Bone marrow (tissue), 2 donors: ENCODE results near the gene CATSPER1.
A peak's percentile ranks its signal among the peaks of the same experiment; 100 is the strongest.
"Not testable (repeated sequence)": the region's sequence is repeated elsewhere in the genome, so short reads cannot be mapped to it uniquely, and the experiment has no call there.

Experiments used
- DNase-seq, 2 donors: peaks; one replicate each; lab custom pipeline; 2025; lab: John Stamatoyannopoulos, UW

CATSPER1 gene

DNA sequence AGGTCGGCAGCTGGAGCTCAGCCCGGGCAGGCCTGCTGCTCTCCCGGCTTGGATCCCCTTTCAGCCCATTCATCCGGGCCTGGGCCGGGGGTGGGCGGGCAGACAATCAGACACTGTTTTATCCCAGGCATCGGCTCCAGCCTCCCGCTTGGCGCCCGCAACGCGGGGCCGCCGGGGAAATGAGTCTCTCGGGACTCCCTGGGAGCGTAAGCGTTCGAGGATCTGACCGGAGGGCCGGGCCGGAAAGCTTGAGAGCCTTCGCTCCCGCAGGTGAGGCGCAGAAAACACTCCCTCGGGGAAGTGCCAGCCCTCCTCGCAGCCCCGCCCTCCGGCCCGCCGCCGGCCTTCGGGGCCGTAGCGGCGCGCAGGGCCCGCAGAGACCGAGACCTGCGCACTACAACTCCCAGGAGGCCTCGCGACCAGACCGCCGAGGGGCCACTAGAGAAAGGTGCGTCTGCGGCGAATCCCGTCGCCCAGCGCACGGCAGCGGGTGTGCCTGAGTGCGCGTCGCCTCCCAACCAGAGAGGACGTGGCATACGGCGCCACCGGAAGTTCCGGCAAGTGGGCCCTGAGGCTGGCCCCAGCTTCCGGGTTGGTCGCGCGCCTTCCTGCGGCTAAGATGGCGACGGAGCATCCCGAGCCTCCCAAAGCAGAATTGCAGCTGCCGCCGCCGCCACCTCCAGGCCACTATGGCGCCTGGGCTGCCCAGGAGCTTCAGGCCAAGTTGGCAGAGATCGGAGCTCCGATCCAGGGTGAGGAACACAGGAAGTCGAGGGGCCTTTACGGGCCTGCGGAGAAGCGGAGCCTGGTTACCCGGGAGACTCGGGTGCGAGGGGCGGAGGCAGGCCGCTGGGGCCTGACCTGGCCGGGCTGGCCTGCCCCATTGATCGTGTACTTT lies 25.7 kb upstream of the CATSPER1 start, which contains the start of gene SF3B2:
Gene SF3B2, plus strand, starts transcription at position 599 of the 898 bp plus-strand sequence. Its CDS starts 21 bp downstream, at position 620.
- peak; percentile 86 to 97 for DNase-seq

DNA sequence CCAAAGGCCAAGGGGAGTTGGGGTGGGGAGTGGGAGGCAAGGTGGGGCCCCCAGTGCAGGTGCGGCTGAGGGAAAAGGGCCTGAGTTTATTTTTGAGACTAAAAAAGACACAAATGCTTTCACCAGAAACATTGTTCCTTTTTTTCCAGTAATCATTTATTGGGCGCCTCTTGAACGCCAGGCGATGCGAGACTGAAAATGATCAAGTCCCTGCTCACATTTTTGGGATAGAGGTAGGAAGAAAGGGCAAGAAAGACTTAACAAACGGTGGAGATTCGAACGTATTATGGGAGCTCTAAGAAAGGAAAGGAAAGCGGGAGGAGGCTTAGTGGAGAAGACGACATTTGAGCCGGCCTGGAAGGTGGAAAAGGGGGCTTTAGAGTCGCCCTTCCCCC lies 25.1 kb upstream of the CATSPER1 start:
- DNase-seq = no peak

DNA sequence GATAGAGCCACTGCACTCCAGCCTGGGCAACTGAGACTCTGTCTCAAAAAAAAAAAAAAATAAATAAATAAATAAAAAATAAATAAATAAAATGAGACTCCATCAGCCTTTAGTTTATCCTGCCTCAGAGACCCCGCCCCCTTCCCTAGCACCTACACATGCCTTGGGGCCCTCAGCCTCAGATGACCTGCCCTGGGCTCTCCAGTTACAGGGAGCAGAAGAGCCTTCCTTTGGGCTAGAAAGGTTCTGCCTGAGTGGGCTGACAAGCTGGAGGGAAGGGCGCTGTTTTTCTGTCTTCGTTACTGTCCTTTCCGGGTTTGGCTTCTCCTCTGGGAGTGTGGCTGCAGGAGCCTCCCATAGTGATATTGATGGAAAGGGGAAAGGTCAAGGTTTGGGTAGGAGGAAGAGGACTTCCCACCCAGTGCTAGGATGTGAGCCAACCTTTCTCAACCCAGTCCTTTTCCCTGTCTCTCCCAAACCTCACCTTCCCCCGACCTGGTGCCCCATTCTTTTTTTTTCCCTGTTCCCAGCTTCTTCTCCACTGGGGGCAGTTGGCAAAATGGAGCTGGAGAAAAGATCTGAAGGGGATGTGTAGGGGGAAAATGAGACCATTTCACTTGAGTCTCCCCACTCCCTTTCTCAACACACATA lies 24.4 kb upstream of the CATSPER1 start:
- no peak for DNase-seq

DNA sequence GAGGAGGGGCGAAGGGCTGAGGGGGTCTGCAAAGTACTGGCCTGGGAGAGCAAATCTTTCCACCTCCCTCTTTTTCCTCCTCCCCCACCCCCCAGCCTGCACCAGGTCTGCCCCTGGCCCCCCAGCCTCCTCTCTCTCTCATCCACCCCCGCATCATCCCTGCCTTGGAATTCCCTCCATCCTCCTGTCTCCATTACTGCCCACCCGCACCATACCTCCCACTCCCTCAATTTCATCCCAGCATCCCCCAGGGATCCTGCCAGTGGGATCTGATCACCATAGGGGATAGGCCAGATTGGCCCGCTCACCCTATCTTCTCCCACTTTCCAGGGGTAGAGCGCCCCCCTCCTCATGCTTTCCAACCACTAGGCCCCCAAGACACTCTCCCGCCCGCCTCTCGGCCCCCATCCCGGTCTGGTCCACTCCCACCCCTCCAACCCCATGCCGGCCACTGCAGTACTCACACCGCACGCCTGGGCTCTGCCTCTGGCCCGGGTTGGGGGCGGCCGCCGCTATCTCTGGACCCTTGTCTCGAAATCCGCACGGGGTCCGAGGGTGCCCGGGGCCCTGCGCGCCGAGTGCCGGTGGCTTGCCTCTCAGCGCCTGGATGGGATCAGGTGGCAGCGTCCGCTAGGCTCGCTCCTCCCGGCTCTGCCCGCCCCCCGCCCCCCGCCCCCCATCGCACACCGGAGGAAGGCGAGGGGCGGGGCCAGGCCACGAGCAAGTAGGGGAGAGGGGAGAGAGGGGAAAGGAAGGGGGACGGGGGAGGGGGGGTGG lies 22.5 kb upstream of the CATSPER1 start, which contains the start of gene GAL3ST3:
Gene GAL3ST3, minus strand, starts transcription at position 615 of the 777 bp plus-strand sequence. CDS start 3,746 bp downstream, outside the sequence.
- no peak for DNase-seq

DNA sequence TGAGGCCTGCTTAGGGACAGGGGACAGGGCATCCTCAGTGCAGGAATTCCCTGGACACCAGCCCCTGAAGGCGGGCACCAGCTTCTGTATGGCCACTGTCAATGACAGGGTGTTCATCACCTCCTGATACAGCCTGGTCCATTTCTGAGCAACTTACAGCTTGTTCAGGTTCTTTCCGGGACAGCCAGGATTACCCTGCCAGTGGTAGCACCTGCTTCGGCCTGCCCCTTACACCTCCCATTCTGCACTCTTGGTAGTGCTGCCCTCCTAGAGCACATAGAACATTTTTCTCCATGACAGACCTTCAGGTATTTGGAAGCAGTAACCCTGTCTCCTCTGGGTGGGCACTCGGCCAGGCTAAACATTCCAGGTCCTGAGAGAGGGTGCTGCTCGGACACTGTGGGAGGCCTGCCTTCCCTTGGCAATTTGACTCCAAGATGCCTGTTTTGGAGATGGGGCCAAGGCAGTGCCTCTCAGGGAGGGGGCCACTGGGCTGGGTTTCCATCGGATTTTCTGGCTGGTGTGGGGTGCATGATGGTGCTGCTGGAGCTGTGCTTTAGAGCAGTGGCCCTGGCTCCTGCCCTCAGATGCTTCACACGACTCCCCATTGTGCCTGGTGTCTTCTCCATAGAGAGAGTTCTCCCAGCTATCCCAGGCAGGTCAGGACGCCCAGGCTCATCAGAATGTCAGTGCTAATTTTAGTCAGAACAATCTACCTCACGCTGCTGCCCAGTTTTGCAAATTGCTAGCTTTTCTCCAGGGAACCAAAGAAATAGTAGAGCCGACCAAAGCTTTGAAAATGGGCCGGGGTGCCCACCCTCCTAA lies 21.5 kb upstream of the CATSPER1 start:
- no peak for DNase-seq

DNA sequence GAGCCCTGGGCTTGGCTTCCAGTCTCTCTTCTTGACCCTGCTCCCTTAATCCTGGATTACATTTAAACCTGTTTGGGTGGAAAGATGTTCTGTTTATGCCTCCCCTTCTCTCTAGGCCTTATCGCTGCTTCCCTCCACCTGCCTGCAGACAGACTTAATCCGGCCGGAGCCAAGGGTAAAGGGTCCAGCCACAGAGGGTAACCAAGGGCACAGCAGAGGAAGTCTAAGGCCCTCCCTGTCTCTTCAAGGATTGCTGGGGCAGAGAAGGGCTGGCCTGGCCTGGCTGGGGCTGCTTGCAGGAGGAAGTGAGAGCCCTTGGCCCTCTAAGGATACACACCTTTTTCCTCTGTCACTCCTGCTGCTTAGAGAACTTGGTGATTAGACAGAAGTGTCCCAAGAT lies 20.6 kb upstream of the CATSPER1 start:
- DNase-seq = no peak

DNA sequence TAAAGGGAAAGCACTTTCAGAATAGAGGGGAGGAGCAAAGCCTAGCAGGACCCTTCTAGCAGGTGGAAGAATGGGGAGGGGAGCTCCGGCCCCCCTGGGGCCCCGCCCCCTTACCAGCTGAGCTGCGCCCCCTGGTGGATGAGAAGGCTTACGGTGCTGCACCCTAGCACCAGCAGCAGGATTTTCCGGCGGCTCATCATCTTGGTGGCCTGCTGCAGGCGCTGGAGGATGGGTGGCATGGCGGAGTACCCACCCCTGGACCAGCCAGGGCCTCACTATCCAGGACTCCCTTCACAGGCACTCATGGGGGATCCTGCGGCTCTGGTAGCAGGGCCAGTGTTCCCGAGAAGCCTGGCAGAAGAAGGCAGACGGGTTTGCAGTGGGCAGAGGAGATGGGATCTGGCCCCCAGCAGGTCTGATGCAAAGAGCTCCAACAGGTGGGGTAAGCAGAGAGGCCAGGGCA lies 18.9 kb upstream of the CATSPER1 start:
- DNase-seq = peak; percentile 13 to 53

DNA sequence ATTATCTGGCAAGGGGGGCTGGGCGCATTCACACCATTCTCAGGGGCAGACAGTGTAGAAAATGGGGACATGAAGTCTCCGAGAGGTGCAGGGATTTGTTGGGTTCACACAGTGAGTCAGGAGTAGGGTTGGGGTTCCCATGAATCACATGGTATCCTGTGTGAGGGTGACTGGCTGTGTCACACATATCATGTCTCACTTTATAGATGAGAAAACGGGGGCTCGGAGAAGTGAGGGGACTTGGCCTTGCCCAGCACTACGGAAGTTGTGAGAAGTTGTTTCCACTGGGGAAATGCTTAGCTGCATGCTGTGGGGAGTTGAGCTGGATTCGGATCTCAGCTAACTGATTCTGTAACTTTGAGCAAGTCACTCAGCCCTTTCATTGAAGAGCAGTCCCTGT lies 18.5 kb upstream of the CATSPER1 start:
- DNase-seq = no peak

DNA sequence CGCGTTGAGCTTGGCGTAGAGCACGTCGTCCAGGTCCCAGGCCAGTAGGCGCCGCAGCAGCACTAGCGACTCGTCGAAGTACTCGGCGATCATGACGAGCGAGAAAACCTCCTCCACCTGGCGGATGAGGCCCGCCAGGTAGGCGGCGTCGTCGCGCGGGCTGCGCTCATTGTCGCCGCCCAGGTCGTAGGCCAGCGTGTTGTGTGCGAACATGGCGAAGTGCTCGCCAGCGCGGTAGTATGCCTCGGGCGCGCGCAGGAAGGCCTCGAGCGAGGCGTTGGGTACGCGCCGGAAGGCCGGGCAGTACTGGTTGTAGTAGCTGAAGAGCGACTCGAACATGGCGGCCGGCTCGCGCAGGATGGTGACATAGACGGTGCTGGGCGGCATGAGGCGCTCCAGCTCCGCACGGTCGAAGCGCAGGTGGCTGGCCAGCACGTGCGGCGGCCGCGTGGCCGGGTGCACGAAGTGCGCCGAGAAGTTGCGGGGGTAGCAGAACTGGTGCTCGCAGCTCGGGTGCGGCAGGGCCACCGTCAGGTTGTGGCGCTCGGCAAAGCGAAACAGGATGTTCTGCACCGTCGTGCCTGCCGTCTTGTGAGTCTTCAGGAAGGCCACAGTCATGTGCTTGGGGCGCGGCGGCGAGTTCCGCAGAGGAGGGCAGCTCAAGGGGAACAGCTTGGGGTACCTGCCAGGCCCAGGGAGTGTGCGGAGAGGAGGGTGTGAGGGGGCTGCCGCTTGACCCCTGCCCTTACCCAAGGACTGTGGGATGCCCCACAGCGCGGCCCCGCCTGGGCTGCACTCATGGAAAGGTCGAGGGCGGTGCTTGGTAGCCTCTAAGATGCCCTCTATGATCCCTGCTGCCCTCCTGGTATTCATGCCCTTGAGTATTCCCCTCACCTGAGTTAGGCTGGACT lies 17.0 kb upstream of the CATSPER1 start:
- DNase-seq = no peak

DNA sequence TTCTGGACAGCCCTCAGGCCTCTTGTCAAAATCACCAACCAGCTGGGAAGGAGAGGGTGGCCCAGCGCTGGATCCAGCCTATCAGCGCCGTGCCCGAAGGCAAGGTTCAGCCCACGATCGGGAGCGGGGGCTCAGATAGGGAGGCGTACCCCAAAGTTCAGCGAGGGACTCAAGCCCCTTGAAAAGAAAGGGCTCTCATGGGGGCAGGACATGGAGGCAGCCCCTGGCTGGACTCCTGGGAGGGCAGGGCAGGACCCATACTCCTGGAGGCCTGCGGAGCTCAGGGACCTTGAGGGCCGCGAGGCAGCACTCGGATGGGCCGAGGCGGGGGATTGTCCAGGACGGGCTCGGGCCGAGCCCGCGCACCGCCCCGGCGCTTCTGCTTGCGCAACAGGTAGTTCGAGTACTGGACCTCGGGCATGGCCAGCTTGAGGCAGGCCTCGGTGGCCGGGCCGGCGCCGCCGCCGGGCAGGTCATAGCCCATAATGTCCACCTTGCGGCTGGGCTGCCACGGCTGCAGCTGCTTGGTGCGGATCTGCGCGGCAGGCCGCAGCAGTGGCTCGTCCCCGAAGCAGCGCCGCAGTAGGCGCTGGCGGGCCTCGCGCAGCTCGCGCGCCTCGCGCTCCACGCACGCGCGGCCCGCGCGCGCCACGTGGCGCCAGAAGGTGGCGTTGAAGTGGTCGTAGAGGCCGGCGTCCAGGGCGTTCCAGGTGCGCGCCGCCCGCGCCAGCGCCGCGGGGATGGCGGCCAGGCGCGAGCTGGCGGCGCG lies 16.1 kb upstream of the CATSPER1 start:
- no peak for DNase-seq

DNA sequence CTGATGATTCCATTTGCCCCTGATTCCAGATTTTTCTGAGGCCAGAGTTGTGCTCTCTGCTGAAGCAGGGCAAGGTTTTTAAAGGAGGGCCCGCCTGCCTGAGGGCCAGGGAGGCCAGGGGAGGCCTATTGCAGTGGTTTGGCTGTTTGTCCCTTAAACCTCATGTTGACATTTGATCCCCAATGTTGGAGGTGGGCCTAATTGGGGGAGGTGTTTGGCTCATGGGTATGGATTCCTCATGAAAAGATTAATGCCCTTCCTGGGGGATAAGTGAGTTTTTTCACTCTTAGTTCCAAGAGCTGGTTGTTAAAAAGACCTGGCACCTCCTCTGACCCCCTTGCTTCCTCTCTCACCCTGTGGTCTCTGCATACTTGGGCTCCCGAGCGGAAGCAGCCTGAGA lies 13.5 kb upstream of the CATSPER1 start:
- DNase-seq = no peak

DNA sequence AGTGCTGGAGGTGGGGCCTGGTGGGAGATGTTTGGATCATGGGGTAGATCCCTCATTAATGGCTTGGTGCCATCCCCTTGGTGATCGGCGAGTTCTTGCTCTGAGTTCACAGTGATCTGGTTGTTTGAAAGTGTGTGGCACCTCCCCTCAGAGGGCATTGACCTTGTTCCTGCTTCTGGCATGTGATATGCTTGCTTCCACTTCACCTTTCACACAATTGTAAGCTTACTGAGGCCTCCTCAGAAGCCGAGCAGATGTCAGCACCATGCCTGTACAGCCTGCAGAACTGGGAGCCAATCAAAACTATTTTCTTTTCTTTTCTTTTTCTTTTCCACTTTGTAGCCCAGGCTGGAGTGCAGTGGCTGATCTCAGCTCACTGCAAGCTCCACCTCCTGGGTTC lies 11.0 kb upstream of the CATSPER1 start:
- DNase-seq = no peak

DNA sequence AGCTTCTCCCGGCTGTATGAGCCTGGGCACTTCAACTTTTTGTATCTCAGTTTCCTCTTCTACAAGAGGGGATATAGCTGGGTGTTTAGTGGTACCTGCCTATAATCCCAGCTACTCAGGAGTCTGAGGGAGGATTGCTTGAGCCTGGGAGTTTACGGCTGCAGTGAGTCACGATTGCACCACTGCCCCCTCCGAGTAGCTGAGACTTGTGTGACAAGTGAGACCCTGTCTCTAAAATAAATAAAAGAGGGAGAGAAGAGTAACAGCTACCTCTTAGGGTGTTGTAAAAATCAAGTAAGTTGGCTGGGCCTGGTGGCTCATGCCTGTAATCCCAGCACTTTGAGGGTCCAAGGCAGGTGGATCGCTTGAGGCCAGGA lies 10.0 kb upstream of the CATSPER1 start:
- no peak for DNase-seq

DNA sequence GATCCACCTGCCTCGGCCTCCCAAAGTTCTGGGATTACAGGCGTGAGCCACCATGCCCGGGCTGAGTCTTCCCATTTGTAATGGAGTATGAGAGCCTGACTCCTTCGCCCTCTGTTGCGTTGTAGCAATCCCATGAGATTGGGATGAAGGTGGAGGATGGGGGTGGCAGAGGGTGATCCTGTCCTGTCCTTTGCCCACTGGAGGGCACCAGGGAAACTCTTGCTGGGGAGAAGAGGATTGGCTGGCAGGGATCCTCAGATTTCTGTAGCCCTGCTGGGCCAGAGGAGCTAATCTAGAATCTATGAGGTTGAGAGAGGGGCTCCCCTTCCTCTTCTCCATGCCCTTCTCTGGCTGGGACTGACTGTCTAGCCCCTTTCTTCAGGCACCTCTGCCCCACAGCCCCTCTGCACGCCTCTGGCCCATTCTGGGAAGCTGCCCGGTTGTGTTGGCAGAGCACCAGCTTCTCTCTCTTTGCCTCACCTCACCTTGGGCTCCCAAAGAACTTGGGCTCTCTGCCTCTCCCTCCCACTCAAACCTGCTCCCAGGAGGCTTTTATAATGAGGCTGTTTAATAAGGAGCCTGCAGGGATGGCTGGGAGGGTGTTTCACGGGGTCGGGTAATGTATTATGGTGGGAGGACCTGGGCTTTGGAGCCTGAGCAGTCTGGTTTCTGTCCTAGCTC lies 9.5 kb upstream of the CATSPER1 start:
- DNase-seq = no peak

DNA sequence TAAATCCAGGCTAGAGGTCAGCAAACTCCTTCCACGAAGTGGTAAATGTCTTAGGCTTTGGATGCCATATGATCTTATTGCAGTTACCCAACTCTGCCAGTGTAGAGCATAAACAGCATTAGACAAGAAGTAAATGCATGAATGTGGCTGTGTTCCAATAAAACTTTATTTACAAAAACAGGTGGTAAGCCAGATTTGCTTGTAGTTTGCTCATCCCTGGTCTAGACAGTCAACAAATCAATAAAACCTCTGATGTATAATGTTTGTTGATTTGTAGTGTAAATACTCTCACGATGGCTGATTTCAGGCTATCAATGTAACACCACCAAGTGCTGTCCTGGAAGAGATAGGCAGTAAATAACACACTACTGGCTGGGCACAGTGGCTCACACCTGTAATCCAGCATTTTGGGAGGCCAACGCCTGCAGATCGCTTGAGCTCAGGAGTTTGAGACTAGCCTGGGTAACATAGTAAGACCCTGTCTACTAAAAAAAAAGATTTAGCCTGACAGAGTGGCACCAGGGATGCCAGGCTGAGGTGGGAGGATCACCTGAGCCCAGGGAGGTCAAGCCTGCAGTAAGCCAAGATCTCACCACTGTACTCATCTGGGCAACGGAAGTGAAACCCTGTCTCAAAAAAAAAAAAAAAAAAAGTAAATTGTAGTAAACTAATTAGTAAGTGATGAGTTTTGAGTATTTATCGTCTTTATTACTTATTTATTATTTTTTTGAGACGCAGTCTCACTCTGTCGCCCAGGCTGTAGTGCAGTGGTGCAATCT lies 6.9 kb upstream of the CATSPER1 start:
- DNase-seq = no peak

DNA sequence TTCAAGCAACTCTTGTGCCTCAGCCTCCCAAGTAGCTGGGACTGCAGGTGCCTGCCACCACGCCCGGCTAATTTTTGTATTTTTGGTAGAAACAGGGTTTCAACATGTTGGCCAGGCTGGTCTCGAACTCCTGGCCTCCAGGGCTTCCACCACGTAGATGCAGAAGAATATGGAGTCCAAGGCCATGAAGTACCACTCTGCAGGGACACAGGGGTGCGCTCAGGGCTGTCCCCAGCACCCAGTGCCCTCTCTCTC lies 3.2 kb downstream of the CATSPER1 start:
- DNase-seq = not testable (repeated sequence)

DNA sequence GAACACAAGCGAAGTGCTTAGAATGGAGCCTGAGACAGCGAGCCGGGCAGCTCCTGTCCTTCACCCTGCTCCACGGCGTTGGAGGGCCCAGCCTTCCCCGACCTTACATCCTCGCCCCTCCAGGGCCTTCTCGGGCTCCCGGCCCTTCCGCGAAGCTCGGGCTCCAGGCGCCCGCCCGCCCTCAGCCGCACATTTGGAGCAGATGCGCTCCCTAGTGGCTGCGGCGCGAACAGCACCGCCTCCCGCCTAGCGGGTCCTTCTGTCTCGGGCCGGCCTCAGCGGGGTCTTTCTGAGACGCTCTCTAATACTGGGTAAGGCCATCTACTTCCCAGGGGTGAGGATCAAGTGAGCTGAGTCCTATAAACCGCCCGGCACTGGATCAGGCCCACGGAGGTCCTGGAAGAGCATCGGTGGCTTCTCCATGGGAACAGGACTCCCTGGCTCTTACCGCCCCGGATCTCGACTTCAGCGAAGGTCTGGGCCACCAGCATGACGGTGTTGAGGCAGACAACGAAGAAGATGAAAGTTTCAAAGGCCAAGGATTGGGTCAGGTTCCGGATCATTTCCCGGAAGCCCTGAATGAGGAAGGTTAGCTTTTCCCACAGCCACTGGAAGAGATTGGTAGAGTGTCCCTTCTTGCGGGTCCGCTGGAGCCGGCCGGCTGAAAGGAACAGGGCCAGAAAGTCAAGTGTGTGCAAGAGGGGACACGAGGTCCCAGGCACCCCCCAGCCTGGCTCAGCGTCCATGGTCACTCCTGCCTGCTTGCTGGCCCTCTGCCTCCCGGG lies 3.7 kb downstream of the CATSPER1 start:
- DNase-seq = peak; percentile 45 to 48
